ENCODE data around the gene VCL.
"Not testable (repeated sequence)": the region's sequence is repeated elsewhere in the genome, so short reads cannot be mapped to it uniquely, and the experiment has no call there.

The VCL gene

DNA sequence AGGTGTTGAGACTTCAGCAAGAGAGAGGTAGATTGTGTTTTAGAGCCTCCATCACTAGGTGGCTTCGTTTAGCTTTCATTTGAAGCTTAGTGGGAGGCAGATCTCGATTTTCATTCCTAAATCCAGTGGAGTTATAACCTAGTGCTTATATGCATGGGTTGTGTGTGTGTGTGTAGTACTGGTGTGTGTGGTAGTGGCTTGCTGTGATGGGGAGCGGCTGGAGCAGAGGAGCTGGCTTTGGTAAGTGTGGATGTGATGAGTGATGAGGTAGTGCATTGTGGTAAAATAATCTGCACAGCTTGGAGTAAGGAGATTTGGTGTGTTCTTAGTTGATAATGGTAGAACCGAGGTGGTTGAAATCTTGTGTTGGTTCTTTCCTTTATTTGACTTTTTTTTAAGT lies 109.5 kb downstream of the VCL start:
- DNase-seq (ENCODE audit: low read depth in 2 of 2) = no peak

DNA sequence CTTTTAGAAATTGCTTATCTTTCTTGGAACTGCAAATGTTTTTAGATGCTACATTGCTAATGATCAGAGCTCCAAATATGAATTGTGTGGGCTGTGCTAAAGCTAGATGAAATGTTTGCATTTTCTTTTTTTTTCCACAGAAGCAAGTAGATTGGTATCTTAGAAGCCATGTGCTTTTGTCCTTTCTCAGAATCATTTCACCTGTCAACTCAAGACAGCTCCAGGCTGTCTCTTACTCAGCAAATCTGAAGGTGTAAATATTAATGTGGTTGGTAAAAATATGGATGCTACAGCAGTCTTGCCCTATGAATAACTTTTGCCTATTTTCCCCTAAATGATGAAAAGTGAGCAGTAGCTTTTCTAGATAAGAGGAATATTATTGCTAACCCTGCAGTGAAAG lies 111.5 kb downstream of the VCL start:
- no peak for DNase-seq (ENCODE audit: low read depth in 2 of 2)

DNA sequence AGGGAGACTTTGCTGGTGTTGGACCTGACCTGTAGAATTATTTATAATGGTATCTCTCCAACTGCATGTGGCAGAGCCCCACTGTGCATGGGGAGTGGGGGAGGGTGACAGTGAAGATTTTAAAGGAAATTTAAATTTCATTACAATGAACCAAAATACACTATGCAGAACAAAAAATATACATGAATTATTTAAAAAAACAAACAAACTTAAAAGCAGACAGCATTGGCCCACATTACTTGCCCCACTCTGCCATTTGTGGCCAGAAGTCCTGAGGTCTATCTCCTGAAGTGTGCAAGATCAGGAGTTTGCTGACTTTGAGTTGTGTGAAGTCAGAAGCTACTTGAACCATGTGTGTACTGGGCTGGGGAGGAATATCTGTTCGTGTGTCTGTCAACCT lies 112.2 kb downstream of the VCL start:
- DNase-seq (ENCODE audit: low read depth in 2 of 2) = no peak

DNA sequence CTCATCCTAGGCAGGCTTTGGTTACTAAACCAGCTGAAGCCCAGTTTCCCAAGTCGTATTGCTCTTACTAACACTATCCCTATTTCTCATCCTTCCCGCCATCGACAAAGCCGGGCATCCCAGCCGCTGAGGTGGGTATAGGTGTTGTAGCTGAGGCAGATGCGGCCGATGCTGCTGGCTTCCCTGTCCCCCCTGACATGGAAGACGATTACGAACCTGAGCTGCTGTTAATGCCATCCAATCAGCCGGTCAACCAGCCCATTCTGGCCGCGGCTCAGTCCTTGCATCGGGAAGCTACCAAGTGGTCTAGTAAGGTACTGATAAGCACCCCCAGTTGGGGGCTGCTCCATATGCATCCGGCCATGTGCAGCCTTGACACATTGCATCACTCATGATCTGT lies 113.9 kb downstream of the VCL start:
- no peak for DNase-seq (ENCODE audit: low read depth in 2 of 2)

DNA sequence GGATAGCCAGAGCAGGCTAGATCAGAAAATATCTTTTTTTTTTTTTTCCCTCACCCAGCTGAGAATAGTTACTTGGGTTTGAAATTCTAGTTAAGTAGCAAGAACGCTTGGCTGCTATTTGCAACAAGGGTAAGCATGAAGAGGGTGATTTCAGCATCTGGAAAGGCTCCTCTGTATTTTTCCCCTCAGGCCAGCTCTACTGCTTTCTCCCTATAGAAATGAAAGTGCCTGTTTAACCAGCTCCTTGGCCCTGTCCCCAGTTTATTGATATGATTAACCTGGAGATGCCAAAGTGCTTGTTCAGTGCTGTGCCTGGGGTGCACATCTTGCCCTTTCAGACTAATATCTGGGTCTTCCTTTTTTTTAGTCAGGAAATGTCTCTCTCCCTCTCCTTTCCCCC lies 115.6 kb downstream of the VCL start:
- no peak for DNase-seq (ENCODE audit: low read depth in 2 of 2)

DNA sequence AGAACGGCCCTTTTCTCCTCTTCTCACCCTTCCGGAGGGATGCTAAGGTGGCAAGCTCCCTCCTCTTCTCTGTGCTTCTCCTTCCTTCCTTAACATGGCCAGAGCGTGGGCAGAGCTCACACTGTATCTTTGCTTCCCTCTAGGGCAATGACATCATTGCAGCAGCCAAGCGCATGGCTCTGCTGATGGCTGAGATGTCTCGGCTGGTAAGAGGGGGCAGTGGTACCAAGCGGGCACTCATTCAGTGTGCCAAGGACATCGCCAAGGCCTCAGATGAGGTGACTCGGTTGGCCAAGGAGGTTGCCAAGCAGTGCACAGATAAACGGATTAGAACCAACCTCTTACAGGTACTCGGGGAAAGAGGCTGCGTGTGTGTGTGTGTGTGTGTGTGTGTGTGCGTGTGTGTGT lies 116.1 kb downstream of the VCL start:
- no peak for DNase-seq (ENCODE audit: low read depth in 2 of 2)

DNA sequence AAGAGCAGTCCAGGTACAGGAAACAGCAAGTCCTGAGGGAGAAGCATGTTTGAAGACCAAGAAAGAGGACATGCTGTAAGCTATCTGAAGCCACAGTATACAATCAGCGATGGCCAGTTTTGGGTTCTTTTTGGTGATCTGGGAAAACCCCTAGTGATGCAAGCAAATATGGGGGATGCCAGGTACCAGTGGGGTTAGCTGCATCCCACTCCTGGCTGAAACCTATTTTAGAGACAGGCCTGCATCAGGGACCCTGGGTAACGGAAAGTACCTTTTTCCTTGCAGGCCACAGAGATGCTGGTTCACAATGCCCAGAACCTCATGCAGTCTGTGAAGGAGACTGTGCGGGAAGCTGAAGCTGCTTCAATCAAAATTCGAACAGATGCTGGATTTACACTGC lies 119.8 kb downstream of the VCL start:
- no peak for DNase-seq (ENCODE audit: low read depth in 2 of 2)

DNA sequence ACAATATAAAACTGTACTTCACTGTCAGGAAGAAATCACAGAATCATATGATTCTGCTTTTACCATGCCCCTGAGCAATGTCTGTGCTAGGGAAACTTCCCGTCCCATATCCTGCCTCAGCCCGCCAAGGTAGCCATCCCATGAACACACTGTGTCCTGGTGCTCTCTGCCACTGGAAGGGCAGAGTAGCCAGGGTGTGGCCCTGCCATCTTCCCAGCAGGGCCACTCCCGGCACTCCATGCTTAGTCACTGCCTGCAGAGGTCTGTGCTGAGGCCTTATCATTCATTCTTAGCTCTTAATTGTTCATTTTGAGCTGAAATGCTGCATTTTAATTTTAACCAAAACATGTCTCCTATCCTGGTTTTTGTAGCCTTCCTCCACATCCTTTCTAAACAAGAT lies 120.9 kb downstream of the VCL start:
- no peak for DNase-seq (ENCODE audit: low read depth in 2 of 2)

DNA sequence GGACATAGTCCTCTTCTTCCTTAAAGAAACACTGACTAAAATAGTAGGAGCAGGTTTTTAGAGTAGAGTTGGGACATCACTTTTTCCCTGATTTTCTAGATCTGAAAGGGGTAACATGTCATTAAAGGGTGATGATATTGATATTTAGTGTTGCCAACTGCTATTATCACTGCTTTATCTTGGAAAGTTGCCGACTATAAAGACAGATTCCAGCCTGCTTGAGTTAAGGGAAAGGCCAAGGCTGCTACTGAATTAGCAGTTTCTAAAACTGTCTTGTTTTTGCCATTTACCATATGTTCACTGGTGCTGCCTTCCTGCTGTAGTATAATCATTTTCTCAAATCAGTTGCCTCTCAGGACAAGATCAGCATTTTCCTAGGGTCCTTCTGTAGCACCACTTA lies 123.0 kb downstream of the VCL start:
- DNase-seq (ENCODE audit: low read depth in 2 of 2) = no peak

DNA sequence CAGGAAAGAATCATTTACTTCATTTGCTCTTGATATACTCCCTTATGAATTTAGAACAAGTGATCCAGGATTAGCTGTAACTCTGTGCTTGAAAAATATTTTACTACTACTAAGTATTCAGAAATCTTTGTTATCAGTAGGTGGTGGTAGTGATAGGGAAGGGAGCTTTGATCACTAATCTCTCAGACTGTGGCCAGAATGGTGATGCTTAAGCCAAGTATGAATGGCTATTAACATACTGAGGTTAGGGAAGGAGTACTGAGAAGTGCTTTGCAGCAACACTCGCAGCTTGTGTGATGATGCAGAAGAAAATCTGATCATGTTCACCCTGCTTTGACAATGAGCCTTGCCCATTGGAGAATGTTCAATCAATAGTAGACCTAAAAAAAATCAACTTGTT lies 123.5 kb downstream of the VCL start:
- no peak for DNase-seq (ENCODE audit: low read depth in 2 of 2)

DNA sequence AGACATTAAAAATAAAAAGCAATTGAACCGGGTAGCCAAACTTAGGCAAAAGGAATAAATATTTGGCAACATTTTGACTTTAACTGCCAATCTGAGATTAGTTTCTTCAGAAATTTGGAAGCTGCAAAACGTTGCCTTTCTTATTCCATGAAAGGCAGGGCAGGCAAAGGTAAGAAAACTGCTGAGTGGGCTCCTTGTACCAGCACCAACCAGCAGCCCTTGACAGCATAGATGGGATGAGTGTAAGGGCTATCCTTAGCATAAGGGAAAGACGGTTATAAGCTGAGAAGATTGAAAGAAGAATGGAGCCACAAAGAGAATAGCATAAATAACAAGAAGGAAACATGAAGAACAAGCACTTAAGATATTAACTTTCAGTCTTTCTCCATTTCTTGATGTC lies 124.1 kb downstream of the VCL start:
- no peak for DNase-seq (ENCODE audit: low read depth in 2 of 2)

DNA sequence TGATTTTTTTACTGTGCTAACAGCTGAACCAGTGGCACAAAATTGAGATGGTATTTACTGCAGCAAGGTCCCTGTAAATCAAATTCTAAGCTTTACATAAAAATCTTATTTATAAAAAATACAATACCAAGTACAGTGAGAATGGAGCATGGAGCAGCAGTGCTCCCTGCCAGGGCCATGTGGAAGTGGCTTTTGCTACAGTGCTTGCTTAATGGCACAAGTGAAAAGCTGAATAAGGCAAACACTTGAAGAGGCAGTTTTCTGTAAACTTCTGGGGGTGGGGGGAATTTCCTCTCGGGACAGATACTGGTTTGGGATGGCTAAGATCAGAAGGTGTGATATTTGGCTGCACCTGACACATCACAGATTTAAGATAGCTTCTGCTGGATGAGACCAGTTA lies 125.2 kb downstream of the VCL start:
- no peak for DNase-seq (ENCODE audit: low read depth in 2 of 2)

DNA sequence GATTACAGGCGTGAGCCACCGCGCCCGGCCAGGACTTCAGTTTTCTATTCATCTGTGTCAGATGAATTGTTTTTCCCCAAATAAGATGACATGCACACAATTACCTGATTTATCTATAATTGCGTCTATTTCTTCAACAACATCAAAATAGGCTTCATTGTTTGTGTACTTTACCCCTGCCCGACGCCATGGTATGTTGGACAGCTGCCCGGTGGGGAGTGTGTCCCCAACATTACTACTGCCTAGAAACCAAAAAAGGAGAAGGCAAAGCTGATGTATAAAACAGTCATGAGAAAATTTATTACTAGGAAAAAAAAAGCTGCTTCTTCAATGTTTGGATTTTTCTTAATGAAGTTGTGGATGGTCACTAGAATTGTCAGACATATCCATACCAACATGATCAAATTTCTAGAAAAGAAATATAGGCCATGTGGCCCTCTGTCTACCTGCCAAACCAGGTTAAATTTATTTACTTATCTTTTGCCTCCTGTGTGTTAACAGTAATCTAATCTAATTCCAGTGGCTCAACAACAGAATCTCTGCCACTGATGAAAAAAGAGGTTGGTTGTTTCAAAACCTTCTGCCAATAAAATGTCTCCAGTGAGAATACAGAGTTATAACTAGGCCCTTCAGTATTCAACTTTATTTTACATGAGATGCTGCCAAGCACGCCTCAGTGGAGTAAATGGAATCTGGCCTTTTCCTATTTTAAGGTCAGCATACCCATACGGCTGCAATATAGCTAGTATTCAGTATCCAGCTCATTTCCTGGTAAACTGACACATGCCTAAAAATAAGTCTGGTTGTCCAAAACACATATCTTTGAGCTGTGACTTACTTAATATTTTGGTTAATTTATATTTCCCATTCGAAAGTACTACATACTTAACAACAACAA lies 136.3 kb downstream of the VCL start:
- DNase-seq (ENCODE audit: low read depth in 2 of 2) = no peak

DNA sequence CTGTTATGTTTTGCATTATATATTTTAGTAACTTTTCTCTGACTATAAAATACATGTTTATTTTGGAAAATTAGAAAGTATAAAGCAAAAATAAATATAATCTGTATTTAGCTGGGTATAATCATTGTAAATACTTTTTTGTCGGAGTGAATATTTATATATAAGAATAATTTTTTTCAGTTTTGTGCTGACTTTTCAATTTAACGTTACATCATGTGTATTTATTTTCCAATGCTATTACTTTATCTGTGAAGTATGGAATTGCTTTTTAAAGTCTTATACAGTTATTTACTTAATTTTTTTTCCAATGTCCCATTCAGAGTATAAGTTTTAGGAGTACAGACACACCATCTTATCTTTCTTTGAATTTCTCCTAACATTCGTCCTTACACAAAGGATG lies 137.5 kb downstream of the VCL start:
- DNase-seq (ENCODE audit: low read depth in 2 of 2) = no peak

DNA sequence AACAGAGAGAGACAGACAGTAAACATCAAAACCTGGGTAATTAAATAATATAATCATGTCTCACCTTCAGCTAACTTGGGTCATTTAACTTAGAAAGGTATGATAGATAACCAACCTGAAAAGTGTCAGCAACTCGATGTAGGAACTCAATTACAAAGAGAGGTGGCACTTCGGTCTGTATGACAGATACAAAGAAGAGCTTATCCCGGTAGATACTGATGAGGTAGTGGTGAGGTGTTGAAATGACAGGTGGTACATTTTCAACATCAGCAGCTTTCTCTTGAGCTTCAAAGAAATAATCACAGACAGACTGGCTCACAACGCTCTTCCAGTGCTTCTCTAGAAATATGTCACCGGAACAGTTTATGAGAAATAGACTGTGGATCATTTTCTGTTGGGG lies 140.1 kb downstream of the VCL start:
- DNase-seq (ENCODE audit: low read depth in 2 of 2) = no peak

DNA sequence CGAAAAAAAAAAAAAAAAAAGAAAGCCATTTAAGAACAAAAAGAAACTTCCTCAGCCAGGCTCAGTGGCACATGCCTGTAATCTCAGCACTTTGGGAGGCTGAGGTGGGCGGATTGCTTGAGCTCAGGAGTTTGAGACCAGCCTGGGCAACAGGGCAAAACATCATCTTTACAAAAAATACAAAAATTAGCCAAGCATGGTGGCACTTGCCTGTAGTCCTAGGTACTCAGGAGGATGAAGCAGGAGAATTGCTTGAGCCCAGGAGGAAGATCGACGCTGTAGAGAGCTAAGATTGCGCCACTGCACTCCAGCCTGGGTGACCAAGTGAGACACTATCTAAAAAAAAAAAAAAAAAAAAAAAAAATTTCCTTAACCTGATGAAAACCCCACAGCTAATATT lies 140.7 kb downstream of the VCL start:
- DNase-seq (ENCODE audit: low read depth in 2 of 2) = not testable (repeated sequence)

DNA sequence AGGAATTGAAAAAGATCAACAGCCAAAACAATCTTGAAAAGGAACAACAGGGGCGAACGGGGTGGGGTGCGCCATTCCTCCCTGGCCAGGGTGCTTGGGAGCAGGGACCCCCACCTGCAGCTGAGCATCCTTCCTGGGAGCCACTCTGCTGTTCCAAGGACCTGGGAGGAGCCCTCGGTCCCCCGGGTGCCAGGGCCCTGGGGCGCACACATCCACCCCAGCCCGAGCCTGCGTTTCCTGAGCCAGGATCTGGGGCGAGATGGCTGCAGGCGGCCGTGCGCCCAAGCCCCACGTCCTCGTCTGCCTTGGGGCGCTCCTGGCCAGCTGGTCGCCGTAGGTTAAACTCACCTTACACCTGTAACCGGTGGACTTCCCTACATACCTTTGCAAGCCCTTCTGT lies 142.1 kb downstream of the VCL start:
- no peak for DNase-seq (ENCODE audit: low read depth in 2 of 2)

DNA sequence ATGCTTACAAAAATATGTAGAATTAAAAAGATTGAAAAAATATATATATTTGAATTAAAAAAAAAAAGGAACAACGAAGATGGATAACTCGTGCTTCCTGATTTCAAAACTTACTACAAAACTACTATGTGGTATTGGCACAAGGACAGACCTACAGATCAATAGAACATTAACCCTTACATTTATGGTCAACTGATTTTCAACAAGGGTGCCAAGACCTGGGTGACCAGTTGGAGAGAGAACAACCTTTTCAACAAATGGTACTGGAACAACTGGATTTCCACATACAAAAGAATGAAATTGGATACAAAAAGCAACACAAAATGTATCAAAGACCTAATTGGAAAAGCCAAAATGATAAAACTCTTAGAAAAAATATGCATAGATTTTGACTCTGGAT lies 142.6 kb downstream of the VCL start:
- DNase-seq (ENCODE audit: low read depth in 2 of 2) = no peak

DNA sequence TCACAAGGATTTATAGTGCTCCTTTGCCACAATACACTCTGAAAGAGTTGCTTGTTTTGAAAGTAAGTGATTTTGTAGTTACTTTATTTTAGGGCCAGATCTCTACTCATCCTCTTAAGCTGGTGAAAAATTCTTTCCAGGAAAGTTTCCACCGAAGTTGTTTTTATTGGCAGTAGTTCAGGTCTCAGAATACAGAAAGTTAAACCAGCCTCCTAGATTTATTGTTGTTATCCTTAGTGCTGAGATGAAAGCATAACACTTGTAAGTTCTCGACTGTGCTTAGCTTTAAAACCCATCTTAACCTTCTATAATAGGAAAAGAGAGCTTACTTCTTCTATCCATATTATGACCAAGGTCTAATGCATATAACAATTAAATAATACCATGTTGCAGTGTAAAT lies 147.2 kb downstream of the VCL start:
- DNase-seq (ENCODE audit: low read depth in 2 of 2) = no peak

DNA sequence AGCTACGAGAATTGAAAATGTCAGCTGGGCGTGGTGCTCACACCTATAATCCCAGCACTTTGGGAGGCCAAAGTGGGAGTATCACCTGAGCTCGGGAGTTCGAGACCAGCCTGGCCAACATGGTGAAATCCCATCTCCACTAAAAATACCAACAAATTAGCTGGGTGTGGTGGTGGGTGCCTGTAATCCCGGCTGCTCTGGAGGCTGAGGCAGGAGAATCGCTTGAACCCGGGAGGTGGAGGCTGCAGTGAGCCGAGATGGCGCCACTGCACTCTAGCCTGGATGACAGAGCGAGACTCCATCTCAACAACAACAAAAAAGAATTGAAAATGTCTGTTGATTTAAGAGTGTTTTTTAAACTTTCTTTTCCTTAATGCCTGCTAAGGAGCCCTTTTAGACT lies 149.1 kb downstream of the VCL start:
- not testable (repeated sequence) for DNase-seq (ENCODE audit: low read depth in 2 of 2)

DNA sequence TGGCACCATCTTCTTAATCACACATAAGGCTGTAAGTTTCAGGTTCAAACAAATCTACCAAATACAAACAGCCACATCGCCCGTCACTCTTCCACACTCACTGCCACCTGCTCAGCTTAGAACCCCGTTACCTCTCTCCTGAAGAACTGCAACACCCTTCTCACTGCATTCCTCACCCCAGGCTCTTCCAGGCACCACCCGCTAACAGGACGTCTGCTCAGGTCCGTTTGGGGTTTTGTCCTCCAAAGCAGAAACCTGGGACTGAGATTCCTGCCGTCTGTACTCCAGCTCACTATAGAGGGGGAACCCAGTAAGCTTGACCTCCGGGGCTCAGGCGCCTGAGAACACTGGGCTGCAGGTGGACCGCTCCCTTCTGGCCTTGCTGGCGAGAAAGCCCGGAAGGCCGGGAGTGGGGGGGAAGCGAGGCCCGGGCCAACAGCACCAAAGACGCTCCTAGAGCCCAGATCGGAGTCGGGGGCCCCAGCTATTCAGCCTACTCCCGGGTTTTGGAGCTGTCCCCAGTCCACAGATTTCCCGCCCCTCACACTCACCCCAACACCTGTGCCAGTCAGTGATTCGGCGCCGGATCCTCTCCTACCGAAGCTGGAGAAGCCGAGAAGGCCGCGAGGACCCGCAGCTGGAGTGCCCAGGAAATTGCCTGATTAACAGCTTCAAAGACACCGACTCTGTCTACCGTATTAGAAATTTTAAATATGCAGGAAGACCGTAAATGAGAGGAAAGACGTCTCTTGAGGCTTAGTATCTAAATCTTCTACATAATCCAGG lies 152.5 kb downstream of the VCL start, which contains the start of gene AP3M1:
TSS of gene AP3M1 (minus strand) at position 625 of the 786 bp plus-strand sequence. CDS start 12,449 bp downstream, outside the sequence.
- peak; percentile 62 to 65 for DNase-seq (ENCODE audit: low read depth in 2 of 2)

DNA sequence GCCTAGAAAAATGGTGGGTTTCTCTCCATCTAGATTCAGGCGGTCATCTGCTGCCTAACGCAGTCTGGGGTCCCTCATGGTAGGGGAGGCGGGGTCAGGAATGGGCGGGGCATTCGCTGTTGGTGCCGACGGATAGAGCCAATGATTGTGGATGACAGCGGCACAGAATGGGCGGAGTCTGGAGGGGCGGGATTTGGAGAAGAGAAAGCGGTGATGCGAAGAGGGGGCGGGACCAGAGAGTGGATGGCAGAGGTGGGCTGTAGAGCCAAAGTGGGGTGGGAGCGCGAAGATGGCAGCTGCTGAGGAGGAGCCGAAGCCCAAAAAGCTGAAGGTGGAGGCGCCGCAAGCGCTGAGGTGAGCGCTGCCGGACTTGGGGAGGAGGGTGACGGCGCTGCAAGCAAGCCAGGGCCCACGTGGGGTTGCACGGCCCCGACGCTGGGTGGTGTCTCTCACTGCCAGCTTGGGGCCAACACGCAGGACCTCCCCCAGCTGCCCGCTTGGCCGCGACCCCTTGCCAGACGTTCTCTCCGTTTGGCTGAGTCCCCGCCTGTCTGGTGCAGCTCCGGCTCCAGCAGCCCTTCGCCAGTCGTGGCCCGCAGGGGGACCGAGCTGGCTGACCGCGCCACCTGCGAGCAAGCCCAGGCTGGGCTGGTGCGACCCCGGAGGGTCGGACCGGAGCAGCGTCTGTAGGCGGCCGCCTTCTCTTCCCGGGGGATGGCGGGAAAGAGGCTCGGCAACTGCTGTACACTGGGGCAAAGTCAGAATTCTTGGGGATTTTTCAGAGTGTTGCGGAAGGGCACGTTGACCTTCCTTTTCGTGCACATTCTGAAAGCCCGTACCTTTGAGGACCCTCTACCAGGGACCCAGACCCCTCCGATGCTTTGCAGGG lies 153.3 kb downstream of the VCL start, which contains the start of gene ADK:
TSS of gene ADK (plus strand) at position 232 of the 889 bp plus-strand sequence. CDS start at position 290, 58 bp downstream.
- peak; percentile 99 for DNase-seq (ENCODE audit: low read depth in 2 of 2)

Data from stimulated activated CD8-positive, alpha-beta memory T cell treated with anti-CD3 and anti-CD28 coated beads, Interleukin-15, amount 100 ng/mL, for 48 hours (primary cell).